Measurements from ENCODE around the gene ADORA2A.

ADORA2A gene

DNA sequence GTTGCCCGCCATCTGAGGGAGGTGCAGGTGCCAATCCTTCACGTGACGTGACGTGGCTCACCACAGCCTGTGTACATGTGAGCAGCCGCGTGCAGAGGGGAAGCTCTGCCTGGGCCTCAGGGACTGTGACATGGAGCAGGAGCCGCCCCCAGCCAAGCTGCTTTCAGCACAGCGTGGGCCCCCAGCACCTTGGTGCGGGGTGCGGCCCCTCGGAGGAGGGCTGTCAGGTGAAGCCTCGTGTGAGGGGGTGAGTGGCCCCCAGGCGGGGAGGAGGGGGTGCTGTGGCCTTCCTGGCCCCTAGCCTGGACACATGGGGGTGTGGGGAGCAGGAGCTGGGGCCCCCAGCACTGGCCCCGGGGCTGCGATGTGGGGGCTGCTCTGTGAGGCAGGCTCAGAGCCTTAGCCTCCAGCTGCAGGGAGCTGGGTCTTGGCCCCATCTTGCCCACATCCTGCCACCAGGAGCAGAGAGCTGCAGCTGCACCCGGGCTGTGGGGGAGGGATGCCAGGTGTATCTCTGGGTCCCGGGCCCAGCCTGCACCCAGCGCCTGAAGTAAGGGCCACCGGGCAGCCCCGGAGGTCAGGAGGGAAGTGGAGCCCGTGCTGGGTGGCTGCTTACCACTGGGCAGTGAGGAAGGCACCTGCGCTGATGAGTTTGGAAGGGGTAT, at the start of gene ADORA2A:
ADORA2A (plus strand) TSS at position 100 of the 665 bp plus-strand sequence. CDS start 5,806 bp downstream, outside the sequence.
- POLR2A ChIA-PET = no interaction called here
- no peak for DNase-seq (ENCODE audit: extremely low spot score)
- TF ChIP-seq FOXA1 (IDR thresholded peaks at IDR 0.05) (no peak), BHLHE40 (IDR thresholded peaks at IDR 0.05; ENCODE audit: borderline replicate concordance) (no peak), ARNT (IDR thresholded peaks at IDR 0.05) (no peak), CTBP1 (IDR thresholded peaks at IDR 0.05; ENCODE audit: borderline replicate concordance) (no peak), L3MBTL2 (conservative IDR thresholded peaks at IDR 0.05) (no peak), SUZ12 (IDR thresholded peaks at IDR 0.05) (no peak), TARDBP (IDR thresholded peaks at IDR 0.05) (no peak)
- TF ChIP-seq, protein P1, sequence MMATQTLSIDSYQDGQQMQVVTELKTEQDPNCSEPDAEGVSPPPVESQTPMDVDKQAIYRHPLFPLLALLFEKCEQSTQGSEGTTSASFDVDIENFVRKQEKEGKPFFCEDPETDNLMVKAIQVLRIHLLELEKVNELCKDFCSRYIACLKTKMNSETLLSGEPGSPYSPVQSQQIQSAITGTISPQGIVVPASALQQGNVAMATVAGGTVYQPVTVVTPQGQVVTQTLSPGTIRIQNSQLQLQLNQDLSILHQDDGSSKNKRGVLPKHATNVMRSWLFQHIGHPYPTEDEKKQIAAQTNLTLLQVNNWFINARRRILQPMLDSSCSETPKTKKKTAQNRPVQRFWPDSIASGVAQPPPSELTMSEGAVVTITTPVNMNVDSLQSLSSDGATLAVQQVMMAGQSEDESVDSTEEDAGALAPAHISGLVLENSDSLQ (IDR thresholded peaks at IDR 0.05) = no peak
- CTCF ChIA-PET = interaction anchor here (0.6 kb wide), 1 partner anchor 366 kb away, joined by 3 read pairs; no protein-coding TSS in a partner anchor

DNA sequence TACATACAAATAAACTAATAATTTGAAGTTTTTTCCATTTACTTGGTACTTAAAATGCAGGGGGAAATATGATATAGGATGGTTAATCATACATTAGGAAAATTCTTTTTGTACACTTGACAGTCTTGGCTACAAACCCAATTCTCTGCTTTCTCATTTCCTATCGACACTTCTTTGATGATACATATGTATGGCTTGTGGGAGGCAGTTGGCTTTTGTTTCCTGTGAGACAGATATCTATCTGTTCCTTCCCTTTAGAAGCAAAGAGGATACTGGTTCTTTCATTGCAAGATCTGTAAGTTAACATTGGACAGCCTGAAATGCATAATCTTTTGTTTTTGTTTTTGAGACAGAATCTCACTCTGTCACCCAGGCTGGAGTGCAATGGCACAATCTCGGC, 47.9 kb upstream of the ADORA2A start:
- ChIA-PET CTCF (no interaction called here), POLR2A (interaction anchor here (1.2 kb wide), 1 partner anchor 8 kb away, joined by 3 read pairs; no protein-coding TSS in a partner anchor)
- DNase-seq (ENCODE audit: extremely low spot score) = no peak
- TF ChIP-seq HDGF (IDR thresholded peaks at IDR 0.05; ENCODE audit: borderline replicate concordance) = no peak
- no peak for TF ChIP-seq TARDBP (IDR thresholded peaks at IDR 0.05)
- TF ChIP-seq CTBP1 (IDR thresholded peaks at IDR 0.05; ENCODE audit: borderline replicate concordance) = no peak
- no peak for TF ChIP-seq SP1 (IDR thresholded peaks at IDR 0.05)
- no peak for TF ChIP-seq SUZ12 (IDR thresholded peaks at IDR 0.05)
- TF ChIP-seq FOXA1 (IDR thresholded peaks at IDR 0.05) = no peak
- TF ChIP-seq NFRKB (IDR thresholded peaks at IDR 0.05) = no peak
- TF ChIP-seq FOXM1 (IDR thresholded peaks at IDR 0.05; ENCODE audit: borderline replicate concordance) = no peak
- no peak for TF ChIP-seq ZNF384 (IDR thresholded peaks at IDR 0.05)
- no peak for TF ChIP-seq ARNT (IDR thresholded peaks at IDR 0.05)
- no peak for TF ChIP-seq ELF4 (IDR thresholded peaks at IDR 0.05)
- no peak for TF ChIP-seq LEF1 (IDR thresholded peaks at IDR 0.05; ENCODE audit: borderline replicate concordance)
- TF ChIP-seq BHLHE40 (IDR thresholded peaks at IDR 0.05; ENCODE audit: borderline replicate concordance) = no peak
- no peak for TF ChIP-seq FOXK2 (IDR thresholded peaks at IDR 0.05)
- TF ChIP-seq, protein P1 (IDR thresholded peaks at IDR 0.05) = no peak
- no peak for TF ChIP-seq L3MBTL2 (conservative IDR thresholded peaks at IDR 0.05)

DNA sequence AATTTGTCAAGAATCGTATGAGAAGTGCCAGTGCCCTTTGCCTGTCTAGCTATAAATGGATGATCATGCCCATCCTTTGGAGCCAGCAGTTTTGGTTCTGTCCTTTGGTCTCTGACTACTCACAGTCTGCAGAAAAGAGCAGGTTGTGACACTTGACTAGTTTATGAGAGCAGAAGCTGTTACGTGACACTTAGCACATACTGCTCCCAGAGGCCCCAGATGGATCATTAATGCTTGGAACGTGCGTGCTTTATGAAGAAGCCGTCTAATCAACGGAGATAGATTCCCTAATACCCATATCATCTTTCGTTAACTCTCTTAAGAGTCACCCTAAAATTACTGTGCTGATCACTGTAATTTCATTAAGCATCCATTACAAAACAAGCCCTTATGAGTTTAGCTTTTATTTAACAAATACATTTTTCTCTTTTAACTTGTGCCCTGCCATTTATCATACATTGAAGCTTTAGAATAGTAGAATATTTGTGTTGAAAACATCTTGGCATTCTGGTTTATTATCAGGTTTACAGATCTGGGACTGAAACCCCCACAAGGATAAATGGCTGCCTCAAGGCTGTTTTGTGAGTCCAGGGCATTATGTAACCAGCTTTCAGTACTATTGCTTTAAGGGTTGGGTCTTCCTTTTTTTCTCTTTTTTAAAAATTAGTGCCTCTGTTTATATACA, 47.0 kb upstream of the ADORA2A start:
- POLR2A ChIA-PET = interaction anchor here (1.2 kb wide), 1 partner anchor 9 kb away, joined by 3 read pairs; no protein-coding TSS in a partner anchor
- CTCF ChIA-PET = no interaction called here
- no peak for DNase-seq (ENCODE audit: extremely low spot score)
- TF ChIP-seq FOXA1 (IDR thresholded peaks at IDR 0.05) (no peak), LEF1 (IDR thresholded peaks at IDR 0.05; ENCODE audit: borderline replicate concordance) (no peak), L3MBTL2 (conservative IDR thresholded peaks at IDR 0.05) (no peak), SUZ12 (IDR thresholded peaks at IDR 0.05) (no peak), TARDBP (IDR thresholded peaks at IDR 0.05) (no peak), NFRKB (IDR thresholded peaks at IDR 0.05) (no peak), ZNF384 (IDR thresholded peaks at IDR 0.05) (no peak), CTBP1 (IDR thresholded peaks at IDR 0.05; ENCODE audit: borderline replicate concordance) (no peak), FOXK2 (IDR thresholded peaks at IDR 0.05) (no peak), BHLHE40 (IDR thresholded peaks at IDR 0.05; ENCODE audit: borderline replicate concordance) (no peak), ARNT (IDR thresholded peaks at IDR 0.05) (no peak), FOXM1 (IDR thresholded peaks at IDR 0.05; ENCODE audit: borderline replicate concordance) (no peak), HDGF (IDR thresholded peaks at IDR 0.05; ENCODE audit: borderline replicate concordance) (no peak), ELF4 (IDR thresholded peaks at IDR 0.05) (no peak), SP1 (IDR thresholded peaks at IDR 0.05) (no peak)
- TF ChIP-seq, protein P1 (IDR thresholded peaks at IDR 0.05) = no peak

DNA sequence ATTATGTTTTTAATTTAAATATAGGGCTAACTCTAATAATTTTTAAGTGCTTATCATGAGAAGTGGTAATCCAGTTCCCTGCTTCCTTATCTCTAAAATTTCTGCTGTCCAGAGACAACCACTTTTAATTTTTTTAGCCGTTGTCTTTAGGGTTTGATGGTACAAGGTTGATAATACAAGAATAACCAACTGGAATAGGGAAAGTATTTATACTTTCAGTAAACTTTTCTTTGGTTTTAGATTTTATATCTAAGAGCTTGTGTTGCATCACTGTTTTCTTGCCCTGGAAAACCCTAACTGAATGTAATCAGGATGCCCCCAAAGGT, 46.5 kb upstream of the ADORA2A start:
- CTCF ChIA-PET = interaction anchor here (0.7 kb wide), 1 partner anchor 123 kb away, joined by 3 read pairs; no protein-coding TSS in a partner anchor
- TF ChIP-seq FOXK2 (IDR thresholded peaks at IDR 0.05) (no peak), BHLHE40 (IDR thresholded peaks at IDR 0.05; ENCODE audit: borderline replicate concordance) (no peak), ELF4 (IDR thresholded peaks at IDR 0.05) (no peak), ARNT (IDR thresholded peaks at IDR 0.05) (no peak), HDGF (IDR thresholded peaks at IDR 0.05; ENCODE audit: borderline replicate concordance) (no peak), FOXA1 (IDR thresholded peaks at IDR 0.05) (no peak), ZNF384 (IDR thresholded peaks at IDR 0.05) (no peak), L3MBTL2 (conservative IDR thresholded peaks at IDR 0.05) (no peak), LEF1 (IDR thresholded peaks at IDR 0.05; ENCODE audit: borderline replicate concordance) (no peak), FOXM1 (IDR thresholded peaks at IDR 0.05; ENCODE audit: borderline replicate concordance) (no peak), SP1 (IDR thresholded peaks at IDR 0.05) (no peak), TARDBP (IDR thresholded peaks at IDR 0.05) (no peak), NFRKB (IDR thresholded peaks at IDR 0.05) (no peak), SUZ12 (IDR thresholded peaks at IDR 0.05) (no peak)
- TF ChIP-seq, protein P1 (IDR thresholded peaks at IDR 0.05) = no peak
- DNase-seq (ENCODE audit: extremely low spot score) = no peak
- POLR2A ChIA-PET = interaction anchor here (1.2 kb wide), 1 partner anchor 9 kb away, joined by 3 read pairs; no protein-coding TSS in a partner anchor

GRCh38 chr22:24383061-24383460, 44.3 kb upstream of the ADORA2A start:
- ChIA-PET POLR2A (no interaction called here), CTCF (interaction anchor here (0.7 kb wide), 1 partner anchor 25 kb away, joined by 3 read pairs; no protein-coding TSS in a partner anchor)
- TF ChIP-seq ARNT (IDR thresholded peaks at IDR 0.05) = no peak
- TF ChIP-seq FOXA1 (IDR thresholded peaks at IDR 0.05) = no peak
- no peak for TF ChIP-seq FOXM1 (IDR thresholded peaks at IDR 0.05; ENCODE audit: borderline replicate concordance)
- TF ChIP-seq TARDBP (IDR thresholded peaks at IDR 0.05) = no peak
- TF ChIP-seq SUZ12 (IDR thresholded peaks at IDR 0.05) = no peak
- TF ChIP-seq BHLHE40 (IDR thresholded peaks at IDR 0.05; ENCODE audit: borderline replicate concordance) = no peak
- TF ChIP-seq HDGF (IDR thresholded peaks at IDR 0.05; ENCODE audit: borderline replicate concordance) = no peak
- TF ChIP-seq LEF1 (IDR thresholded peaks at IDR 0.05; ENCODE audit: borderline replicate concordance) = no peak
- no peak for DNase-seq (ENCODE audit: extremely low spot score)
